Stimulated activated CD4-positive, alpha-beta T cell treated with anti-CD3 and anti-CD28 coated beads, Interleukin-2, amount 100 ng/mL, for 4 hours (primary cell): Measurements from ENCODE around the gene APC.
"Not testable (repeated sequence)": the region's sequence is repeated elsewhere in the genome, so short reads cannot be mapped to it uniquely, and the experiment has no call there.

ENCODE experiments used
- DNase-seq: peaks from one replicate; pipeline ENCODE4 v3.0.0-alpha.2; 2020; ENCODE audit warnings: low read depth

The APC gene

GRCh38 chr5:112857866-112858265 is 120.2 kb downstream of the APC start:
- DNase-seq, result no peak

GRCh38 chr5:112860571-112860928 is 122.9 kb downstream of the APC start:
- not testable (repeated sequence) for DNase-seq

DNA sequence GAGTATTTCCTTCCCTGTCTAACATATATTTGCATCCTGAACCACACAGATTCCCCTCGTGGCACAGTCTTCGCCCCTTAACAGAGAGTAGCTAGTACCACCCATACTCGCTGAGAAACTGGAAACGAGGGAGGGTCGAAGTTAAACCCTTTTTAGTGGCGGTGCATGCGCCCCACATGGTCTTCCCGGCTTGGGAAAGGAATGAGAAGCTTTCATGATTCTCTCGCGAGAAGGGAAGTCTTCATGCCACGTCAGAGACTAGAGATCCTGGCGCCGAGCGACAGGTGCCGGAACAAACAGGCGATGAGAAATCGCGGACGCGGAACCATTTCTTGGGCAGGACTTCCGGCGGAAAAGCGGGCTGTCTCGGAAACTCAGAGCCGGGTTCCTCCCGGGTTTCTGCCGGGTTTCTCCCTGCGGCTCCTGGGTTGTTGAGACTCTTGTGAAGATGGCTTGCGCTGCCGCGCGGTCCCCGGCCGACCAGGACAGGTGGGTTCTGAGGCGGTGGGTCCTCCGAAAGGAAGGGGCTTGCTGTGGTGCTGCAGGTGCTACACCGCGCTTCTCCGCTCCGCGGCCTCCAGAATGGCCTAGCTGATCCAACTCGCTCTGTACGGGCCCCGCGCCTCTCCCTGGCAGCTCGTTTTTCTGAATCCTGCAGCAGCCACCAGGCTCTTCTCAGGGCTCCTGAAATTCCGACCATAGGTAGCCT is 123.4 kb downstream of the APC start, which contains the start of gene SRP19:
SRP19 (plus strand) TSS at position 359 of the 709 bp plus-strand sequence; CDS start at position 449, 90 bp downstream.
- DNase-seq, result peak; percentile 86

GRCh38 chr5:112861638-112861985 is 123.9 kb downstream of the APC start:
- DNase-seq, result no peak

- no peak for DNase-seq
These were observed 124.4 kb downstream of the APC start for GRCh38 chr5:112862085-112862484.

DNA sequence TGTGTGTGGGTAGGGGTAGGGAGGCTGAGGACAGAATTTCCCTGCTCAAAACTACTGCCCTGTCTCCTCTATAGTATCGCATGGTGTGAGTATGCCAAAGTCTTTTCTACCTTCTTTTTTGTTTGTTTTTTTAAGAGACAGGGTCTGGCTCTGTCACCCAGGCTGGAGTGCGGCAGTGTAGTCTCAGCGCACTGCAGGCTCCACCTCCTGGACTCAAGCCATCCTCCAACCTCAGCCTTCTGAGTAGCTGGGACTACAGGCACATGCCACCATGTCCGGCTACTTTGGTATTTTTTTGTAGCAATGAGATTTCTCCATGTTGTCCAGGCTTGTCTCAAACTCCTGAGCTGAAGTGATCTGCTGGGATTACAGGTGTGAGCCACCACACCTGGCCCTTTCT is 125.9 kb downstream of the APC start:
- no peak for DNase-seq

DNA sequence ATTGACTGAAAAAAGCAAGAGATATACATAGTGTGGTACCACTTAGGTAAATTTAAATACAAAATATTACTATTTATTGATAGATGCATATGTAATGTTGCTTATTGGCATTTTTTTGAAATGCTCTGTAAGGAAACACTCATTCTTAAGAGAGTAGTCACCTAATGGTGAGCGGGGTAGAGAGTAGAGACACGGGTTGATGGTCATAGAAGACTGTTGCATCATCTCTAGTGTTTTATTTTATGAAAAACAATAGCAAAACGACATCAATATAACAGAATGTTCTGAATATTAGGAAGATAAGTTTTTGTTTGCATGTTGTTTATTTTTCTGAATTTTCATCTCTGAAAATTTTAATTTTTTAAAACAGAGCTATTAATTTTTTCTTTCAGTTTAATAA is 127.4 kb downstream of the APC start:
- no peak for DNase-seq

DNA sequence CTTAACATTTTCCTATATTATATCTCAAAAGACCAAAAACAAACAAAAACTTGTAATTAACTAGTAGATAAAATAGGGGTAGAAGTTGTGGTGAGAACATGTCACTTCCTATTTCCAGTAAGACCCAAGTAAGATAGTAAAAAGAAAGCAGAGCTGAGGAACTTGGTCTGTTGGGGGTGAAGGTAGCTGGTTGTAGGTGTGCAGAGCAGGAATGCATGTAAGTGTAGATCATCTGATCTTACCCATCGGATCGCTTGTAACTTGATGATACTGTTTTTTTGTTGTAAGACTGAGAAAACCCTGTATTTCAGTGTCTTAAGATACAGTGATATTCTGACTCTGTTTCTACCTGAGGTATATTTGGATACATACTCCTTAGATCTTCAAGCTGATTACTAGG is 129.1 kb downstream of the APC start:
- no peak for DNase-seq

DNA sequence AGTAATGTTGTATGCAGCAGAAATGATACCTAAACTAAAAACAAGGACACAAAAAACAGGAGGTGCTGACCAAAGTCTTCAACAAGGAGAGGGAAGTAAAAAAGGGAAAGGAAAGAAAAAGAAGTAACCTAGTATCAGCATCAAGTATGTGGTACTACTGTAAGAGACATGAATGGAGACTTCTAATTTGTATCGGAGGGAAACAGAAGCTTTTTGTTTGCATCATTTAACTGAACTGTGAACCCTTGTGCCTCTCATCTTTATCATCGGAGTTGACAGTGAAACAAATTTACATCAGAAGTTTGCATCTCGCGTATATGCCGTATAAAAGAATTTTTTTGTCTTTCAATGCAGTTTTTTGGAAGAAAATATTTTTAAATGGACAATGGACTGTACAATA is 129.7 kb downstream of the APC start:
- DNase-seq, result no peak

DNA sequence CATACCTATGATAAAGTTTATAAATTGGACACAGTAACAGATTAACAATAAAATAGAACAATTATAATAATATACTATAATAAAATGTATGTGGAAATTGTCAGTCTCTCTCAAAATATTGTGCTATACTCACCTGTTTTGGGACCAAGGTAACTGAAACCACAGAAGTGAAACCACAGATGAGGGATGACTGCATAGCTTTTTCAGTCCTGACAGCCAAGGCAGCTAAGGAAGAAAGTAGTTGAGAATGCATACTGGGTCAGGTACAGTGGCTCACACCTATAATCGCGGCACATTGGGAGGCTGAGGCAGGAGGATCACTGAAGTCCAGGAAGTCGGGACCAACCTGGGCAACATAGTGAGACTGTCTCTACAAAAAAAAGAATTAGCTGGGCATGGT is 132.3 kb downstream of the APC start:
- DNase-seq, result no peak

DNA sequence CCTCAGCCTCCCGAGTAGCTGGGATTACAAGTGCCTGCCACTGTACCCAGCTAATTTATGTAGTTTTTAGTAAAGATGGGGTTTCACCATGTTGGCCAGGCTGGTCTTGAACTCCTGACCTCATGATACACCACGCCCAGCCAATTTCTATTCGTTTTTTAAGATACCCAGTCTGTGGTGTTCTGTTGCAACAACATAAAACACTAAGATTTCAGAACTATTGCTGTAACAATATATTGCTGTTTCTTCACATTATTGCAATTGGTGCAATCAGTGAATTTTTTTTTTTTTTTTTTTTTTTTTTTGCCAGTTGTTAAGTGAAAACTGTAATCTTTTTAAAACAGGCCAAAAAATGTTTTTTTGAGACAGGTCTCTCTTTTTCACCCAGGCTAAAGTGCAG is 133.3 kb downstream of the APC start:
- no peak for DNase-seq

GRCh38 chr5:112876362-112876761 is 138.7 kb downstream of the APC start:
- DNase-seq, result no peak

DNA sequence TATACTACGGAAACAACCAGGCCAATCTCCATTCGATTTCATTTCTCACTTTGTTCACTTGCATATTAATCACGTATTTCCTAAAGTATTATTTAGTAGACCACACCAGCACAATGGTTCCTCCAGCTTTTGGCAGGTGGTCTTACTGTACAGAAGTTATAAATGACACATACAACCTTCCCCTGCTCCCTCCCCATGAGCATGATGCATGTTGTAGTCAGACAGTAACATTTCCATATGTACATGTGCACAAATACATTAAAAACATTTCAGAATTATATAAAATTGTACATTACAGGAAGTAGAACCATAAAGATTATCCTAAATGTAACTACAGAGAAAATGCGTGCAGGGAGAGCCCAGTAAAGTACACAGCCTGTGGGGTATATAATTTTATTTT is 140.4 kb downstream of the APC start:
- no peak for DNase-seq

DNA sequence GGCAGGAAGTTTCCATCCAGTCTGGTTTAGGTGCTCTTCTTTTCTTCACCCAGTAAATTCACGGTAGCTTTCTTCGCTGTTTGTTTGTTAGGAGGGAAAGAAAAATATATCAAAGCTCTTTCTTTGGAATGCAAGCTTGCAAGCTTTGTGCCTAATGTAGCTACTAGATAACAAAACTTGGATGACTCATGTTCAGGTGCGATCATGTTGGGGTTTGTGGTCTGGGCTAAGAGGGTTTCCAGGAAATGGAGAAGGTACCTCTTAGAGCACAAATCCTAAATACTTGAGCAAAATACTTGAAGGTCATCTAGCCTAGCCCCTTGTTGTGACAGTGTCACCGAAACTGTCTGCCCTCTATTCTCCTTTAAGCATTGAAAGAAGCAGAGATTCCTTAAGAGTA is 141.1 kb downstream of the APC start:
- peak; percentile 54 for DNase-seq

DNA sequence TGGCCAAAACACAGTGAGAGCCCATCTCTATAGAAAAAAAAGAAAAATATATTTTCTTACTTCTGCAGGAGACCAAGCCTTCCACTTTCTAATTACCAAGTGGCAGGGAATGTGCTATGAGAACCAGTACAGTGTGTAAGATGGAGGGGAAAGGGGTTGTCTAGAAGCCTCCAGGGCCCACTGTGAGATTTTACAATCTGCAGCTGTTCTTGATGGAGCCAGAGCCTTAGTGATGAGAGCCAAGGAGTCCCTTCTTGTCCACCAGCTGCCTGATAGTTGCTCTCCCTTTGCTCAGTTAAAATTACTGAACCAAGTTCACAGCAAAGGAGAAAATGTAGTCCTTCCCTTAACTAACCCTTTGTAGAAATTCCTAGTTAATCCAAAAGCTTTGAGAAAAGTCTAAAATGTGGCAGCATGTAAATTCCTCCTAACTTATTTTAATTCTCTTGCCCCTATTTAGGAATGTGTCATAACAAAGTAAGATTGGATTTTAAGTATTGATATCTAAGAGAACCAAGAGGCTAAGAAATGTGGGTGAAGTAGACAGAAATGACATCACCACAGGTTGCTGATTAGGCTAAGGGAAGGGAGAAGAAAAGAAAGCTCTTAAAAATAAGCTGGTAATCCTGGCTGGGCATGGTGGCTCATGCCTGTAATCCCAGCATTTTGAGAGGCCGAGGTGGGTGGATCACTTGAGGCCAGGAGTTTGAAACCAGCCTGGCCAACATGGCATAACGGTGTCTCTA is 142.7 kb downstream of the APC start:
- DNase-seq, result no peak

- no peak for DNase-seq
These were observed 145.5 kb downstream of the APC start for GRCh38 chr5:112883192-112883591.

GRCh38 chr5:112885001-112885400 is 147.3 kb downstream of the APC start:
- DNase-seq, result no peak

- DNase-seq, result no peak
These were observed 149.3 kb downstream of the APC start for GRCh38 chr5:112886975-112887374.

DNA sequence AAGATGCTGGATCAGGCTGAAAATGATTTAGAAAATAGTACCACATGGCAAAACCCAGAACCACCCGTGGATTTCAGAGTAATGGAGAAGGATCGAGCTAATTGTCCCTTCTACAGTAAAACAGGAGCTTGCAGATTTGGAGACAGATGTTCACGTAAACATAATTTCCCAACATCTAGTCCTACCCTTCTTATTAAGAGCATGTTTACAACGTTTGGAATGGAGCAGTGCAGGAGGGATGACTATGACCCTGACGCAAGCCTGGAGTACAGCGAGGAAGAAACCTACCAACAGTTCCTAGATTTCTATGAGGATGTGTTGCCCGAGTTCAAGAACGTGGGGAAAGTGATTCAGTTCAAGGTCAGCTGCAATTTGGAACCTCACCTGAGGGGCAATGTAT is 154.4 kb downstream of the APC start:
- DNase-seq, result not testable (repeated sequence)

- DNase-seq, result no peak
These were observed 155.1 kb downstream of the APC start for GRCh38 chr5:112892776-112893175.

DNA sequence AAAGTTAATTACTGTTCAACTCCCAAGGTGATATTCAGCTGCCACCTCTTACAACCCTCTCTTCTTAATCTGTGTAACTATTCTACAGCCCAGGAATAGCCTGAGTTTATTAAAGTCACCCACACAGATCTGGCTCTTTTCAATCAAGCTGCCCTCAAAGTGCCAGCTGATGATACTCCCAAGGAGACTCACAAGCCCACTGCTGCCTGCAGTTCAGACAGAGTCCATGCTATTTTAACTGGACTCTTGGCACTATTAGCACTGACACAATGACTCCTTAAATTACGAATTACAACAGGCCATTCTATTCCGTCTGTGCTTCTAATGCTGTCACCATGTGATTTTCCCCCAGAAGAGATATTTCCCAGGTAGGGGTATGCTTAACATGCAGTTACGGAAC is 158.0 kb downstream of the APC start:
- DNase-seq, result no peak
